Activated gamma-delta T cell treated with Interleukin-2 at 50 U/mL for 16 hours (primary cell): ENCODE data around the gene KNSTRN.

Source experiments
- DNase-seq: peaks from one replicate; pipeline ENCODE4 v3.0.0-alpha.2; 2020

KNSTRN gene

GRCh38 chr15:40405501-40406381 lies 23.2 kb downstream of the KNSTRN start, which contains the start of gene IVD:
Gene IVD, plus strand, starts transcription at chr15:40405795. Its CDS starts 33 bp downstream, at chr15:40405828.
- DNase-seq, result peak; percentile 91

DNA sequence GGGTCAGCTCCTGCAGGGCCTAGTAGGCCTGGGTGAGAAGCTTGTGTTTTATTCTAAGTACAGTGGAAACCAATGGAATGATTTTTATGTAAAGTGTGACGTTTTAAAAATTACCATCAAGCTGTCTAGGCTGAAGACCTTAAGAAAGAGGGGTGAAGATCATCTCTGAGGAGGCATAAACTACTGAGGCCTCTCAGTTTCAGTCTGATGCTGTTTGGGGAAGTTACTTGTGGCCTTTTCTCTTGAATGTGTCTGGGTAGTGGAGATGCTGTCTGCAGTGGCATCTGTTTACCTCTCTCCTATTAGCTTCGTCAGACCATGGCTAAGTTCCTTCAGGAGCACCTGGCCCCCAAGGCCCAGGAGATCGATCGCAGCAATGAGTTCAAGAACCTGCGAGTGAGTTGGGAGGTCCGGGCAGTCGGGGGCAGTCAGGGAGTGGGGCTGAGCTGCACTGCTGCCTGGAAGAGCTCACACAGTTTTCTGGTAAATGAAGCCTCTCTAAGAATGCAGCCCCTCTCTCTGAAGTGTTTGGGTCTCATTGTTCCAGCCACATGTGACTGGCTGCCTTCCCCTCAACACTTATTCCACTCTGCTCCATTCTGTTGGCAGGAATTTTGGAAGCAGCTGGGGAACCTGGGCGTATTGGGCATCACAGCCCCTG lies 24.9 kb downstream of the KNSTRN start:
- DNase-seq, result no peak

- DNase-seq, result no peak
Measured at GRCh38 chr15:40409366-40409765, 26.8 kb downstream of the KNSTRN start.

- DNase-seq, result no peak
Measured at GRCh38 chr15:40410476-40410875, 28.0 kb downstream of the KNSTRN start.

- DNase-seq, result no peak
Measured at GRCh38 chr15:40412095-40412759, 29.7 kb downstream of the KNSTRN start.

DNA sequence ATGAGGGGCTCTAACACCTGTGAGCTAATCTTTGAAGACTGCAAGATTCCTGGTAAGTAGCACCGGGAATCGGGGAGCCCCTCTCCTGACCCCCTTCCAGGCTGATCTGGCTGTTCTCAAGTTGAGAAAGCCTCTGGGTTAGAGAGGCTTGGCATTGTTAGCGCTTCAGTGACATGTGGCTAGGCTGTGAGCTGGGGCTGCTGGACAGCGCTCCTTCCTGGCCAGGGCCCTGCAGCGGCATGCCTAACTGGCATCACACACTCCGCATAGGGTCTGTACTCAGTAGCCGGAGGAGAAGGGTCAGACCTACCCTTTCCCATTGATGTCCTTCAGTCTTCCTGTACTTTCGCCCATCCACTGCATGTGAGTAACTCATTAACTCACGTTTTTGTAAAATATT lies 30.5 kb downstream of the KNSTRN start:
- no peak for DNase-seq

- no peak for DNase-seq
Measured at GRCh38 chr15:40414816-40415215, 32.3 kb downstream of the KNSTRN start.

DNA sequence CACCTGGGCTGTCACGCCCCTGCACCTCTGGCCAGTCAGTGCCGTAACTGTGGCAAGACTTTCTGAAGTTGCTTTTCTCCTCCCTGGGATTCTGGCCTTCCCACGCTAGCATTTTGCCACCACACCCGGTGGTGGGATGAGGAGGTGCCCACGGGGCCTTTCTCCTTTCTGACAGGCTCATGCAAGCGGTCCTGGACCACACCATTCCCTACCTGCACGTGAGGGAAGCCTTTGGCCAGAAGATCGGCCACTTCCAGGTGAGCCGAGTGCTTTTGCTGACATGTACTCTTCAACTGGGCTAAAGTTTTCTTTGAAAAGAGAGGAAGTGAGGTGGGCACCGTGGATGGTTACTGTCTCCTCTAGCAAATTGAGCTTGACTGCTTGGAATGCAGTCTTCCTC lies 32.7 kb downstream of the KNSTRN start:
- no peak for DNase-seq

- no peak for DNase-seq
Measured at GRCh38 chr15:40416056-40416455, 33.5 kb downstream of the KNSTRN start.

DNA sequence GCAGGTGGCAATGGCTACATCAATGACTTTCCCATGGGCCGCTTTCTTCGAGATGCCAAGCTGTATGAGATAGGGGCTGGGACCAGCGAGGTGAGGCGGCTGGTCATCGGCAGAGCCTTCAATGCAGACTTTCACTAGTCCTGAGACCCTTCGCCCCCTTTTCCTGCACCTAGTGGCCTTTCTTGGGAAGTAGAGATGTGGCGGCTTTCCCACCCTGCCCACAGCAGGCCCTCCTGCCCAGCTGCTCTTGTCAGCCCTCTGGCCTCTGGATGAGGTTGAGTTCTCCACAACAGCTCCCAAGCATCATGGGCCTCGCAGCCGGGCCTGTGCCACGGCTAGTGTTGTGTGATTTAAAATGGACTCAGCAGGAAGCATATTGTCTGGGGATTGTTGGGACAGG lies 35.6 kb downstream of the KNSTRN start:
- no peak for DNase-seq

- no peak for DNase-seq
Measured at GRCh38 chr15:40420071-40420713, 37.7 kb downstream of the KNSTRN start.

- DNase-seq, result no peak
Measured at GRCh38 chr15:40420793-40421192, 38.3 kb downstream of the KNSTRN start.

GRCh38 chr15:40421246-40422157 lies 39.0 kb downstream of the KNSTRN start:
- peak; percentile 73 for DNase-seq

- no peak for DNase-seq
Measured at GRCh38 chr15:40424483-40425115, 42.1 kb downstream of the KNSTRN start.

GRCh38 chr15:40425681-40426080 lies 43.2 kb downstream of the KNSTRN start:
- DNase-seq, result no peak

DNA sequence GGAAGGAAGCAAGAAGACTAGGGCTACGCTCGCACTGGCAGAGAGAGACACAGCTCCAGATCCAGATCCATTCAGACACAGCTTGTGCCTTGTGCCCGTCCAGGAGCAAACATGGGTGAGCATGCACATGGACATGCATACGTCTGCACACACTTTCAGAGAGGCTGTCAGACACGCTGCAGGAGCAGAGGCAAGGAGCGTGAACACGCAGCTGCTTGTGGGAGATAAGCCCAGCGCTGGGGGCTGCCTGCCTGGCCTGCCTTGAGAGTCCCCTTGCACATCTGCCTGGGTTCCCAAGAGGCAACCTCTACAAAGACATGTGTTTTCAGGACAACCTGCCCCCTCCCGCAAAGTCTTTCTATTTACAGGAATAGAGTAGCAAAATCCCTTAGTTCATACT lies 44.7 kb downstream of the KNSTRN start:
- no peak for DNase-seq

DNA sequence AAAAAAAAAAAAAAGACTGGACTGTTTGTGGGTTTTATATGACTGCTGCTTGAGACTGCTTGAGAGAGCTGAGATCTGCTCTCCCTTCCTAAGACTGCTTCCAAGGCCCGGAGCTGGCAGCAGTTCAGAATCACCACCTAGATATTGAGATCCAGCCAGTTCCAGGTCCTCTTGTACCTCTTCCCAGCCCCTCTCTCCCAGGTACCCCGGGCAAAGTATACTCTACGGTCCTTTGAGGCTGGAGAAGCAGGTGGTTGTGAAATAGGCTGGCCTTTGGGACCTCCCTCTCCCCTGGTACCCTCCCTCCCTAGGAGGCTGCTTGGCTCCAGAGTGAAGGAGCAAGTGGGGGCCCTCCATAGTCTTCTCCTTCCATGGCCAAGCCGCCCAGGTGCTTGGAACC lies 45.7 kb downstream of the KNSTRN start:
- DNase-seq, result no peak

DNA sequence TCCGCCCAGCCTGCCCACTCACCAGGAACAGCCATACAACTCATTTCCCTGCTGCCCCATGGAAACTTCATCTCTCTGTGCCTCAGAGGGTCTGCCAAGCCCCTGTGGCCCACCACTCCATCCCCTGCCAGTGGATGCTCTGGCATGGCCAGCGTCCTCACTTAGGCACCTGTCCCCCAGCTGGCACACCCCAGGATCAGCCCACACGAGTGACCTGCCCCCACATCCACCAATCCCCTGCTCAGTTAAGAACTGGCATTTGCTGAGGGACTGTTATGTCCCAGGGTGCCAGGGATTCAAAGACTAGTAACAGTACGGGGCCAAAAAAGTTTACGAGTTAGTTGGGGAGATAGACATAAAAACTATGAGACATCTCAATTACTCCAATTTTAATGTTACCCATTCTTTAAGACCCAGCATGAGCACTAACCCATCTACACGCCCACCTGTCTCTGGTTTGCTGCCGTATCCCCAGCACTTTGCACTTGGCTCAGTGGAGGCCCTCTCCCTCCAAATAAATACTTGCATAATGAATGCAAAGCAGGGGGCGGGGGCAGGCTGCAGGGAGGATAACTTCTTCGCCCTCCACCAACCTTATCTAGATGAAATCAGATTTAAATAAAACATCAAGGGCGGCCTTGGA lies 46.7 kb downstream of the KNSTRN start:
- no peak for DNase-seq

DNA sequence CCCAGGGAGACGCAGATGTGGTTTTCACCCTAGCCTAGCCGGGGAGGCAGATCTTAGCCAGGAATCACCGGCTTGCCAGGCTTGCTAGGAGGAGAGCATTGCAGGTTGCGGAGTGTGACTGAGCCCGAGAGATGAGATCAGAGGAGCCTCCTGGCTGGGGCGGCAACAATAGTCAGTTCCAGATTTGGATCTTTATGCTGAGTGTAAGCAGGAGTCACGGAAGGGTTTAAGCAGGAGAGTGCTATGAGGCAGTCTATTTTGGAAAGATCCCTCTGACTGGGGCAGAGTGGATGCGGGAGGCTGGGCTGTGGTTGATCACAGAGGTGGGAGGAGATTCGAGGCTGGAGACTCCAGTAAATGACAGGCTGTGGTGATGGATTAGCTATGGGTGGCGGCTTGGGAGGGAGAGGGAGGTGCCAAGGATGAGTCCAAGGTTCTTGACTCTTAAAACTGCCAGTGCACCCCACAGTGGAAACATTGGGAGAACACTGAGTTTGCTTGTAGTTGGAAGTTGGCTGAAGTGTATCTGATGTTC lies 47.8 kb downstream of the KNSTRN start:
- no peak for DNase-seq

- no peak for DNase-seq
Measured at GRCh38 chr15:40435023-40435709, 52.6 kb downstream of the KNSTRN start.
